ENCODE data around the gene HDLBP.
"Not testable (repeated sequence)": the region's sequence is repeated elsewhere in the genome, so short reads cannot be mapped to it uniquely, and the experiment has no call there.

HDLBP gene

DNA sequence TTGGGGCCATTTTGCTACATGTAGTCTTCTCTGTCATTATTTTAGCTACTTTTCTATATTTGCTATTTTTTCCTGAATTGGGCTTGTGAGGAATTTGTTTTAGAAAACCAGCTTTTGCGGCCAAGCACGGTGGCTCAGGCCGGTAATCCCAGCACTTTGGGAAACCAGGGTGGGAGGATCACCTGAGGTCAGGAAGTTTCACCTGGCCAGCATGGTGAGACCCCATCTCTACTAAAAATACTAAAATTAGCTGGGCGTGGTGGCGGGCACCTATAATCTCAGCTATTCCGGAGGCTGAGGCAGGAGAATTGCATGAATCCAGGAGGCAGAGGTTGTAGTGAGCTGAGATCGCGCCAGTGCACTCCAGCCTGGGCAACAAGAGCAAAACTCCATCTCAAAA lies 4.9 kb upstream of the HDLBP start:
- Mint-ChIP-seq H3K27me3 (ENCODE audit: low read depth, poor library complexity) (no peaks in the 10 kb centered on the region), H3K4me3 (peak overlapping the region; percentile 55), H3K9me3 (no peaks in the 10 kb centered on the region), H3K36me3 (ENCODE audit: low read depth) (peaks cover 60% of the 10 kb centered on the region), H3K4me1 (peaks cover 69% of the 10 kb centered on the region), H3K27ac (no peak overlapping the region)
- no peak for TF ChIP-seq CTCF (IDR thresholded peaks at IDR 0.05)
- no peak for DNase-seq

DNA sequence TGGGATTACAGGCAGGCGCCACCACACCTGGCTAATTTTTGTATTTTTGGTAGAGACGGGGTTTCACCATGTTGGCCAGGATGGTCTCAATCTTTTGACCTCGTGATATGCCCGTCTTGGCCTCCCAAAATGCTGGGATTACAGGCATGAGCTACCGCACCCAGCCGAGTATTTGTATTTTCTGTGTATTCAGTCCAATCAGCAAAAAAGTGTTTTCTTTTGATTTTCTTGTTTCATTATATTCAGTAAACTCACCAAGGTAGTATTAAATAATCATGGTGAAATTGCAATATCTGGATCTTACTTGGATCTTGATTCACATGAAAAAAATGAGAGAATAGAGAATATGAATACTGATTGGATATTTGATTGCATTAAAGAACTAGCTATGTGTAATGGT lies 3.4 kb upstream of the HDLBP start:
- not testable (repeated sequence) for DNase-seq; H3K27ac Mint-ChIP-seq; H3K27me3 Mint-ChIP-seq (ENCODE audit: low read depth, poor library complexity); H3K9me3 Mint-ChIP-seq
- Mint-ChIP-seq H3K4me1 (peaks cover 70% of the 10 kb centered on the region), H3K36me3 (ENCODE audit: low read depth) (peaks cover 46% of the 10 kb centered on the region), H3K4me3 (peak overlapping the region; percentile 100)

DNA sequence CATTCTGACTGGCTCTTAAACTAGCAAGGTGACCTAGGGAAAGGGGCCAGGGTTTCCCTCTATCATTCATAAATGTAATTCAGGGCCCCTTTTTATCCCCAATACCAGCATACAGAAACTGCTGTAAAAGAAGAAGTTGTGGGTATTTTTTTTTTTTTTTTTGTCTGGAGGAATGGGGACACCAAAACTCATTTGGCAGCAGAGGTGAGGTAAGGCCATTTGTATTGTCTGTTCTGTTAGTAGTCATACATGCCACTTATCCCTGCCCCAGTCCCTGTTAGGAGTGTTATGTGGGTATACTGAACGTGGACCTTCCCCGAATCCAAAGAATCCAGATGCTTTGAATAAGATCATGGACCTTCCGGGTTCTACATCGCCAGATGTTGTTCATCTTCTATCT lies 1.9 kb upstream of the HDLBP start:
- H3K4me3 Mint-ChIP-seq, result peak overlapping the region; percentile 100
- H3K27me3 Mint-ChIP-seq (ENCODE audit: low read depth, poor library complexity), result no peaks in the 10 kb centered on the region
- no peak for TF ChIP-seq CTCF (IDR thresholded peaks at IDR 0.05)
- H3K9me3 Mint-ChIP-seq, result no peaks in the 10 kb centered on the region
- H3K4me1 Mint-ChIP-seq, result peaks cover 73% of the 10 kb centered on the region
- peaks cover 38% of the 10 kb centered on the region for H3K36me3 Mint-ChIP-seq (ENCODE audit: low read depth)
- H3K27ac Mint-ChIP-seq, result peak overlapping the region; percentile 99
- DNase-seq, result no peak

DNA sequence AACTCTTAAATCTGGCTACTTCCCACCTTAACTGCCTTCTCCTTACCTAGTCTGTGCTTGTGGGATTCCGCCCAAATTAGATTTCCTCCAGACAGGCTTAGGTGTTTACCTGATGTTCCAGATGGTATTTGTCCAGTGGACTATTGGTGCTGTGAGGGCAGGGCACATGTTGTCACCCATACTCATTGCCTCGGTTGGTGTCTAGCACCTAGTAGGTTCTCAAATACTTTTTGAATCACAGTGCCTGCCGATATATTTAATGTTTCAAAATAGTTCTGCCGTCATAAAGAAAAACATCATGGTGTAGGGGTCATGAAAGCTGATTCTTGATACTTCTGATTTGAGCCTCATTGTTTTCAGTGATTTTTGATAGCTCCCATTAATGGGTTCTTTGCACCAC lies 1.4 kb upstream of the HDLBP start:
- H3K36me3 Mint-ChIP-seq (ENCODE audit: low read depth), result peaks cover 35% of the 10 kb centered on the region
- no peak for DNase-seq
- no peaks in the 10 kb centered on the region for H3K9me3 Mint-ChIP-seq
- peaks cover 73% of the 10 kb centered on the region for H3K4me1 Mint-ChIP-seq
- TF ChIP-seq CTCF (IDR thresholded peaks at IDR 0.05), result no peak
- H3K27ac Mint-ChIP-seq, result peak overlapping the region; percentile 99
- H3K4me3 Mint-ChIP-seq, result peak overlapping the region; percentile 100
- H3K27me3 Mint-ChIP-seq (ENCODE audit: low read depth, poor library complexity), result no peaks in the 10 kb centered on the region

- peaks cover 30% of the 10 kb centered on the region for H3K36me3 Mint-ChIP-seq (ENCODE audit: low read depth)
- TF ChIP-seq CTCF (IDR thresholded peaks at IDR 0.05), result no peak
- DNase-seq, result no peak
- peak within 1 kb of the TSS; percentile 100 for H3K4me3 Mint-ChIP-seq
- H3K4me1 Mint-ChIP-seq, result peaks cover 73% of the 10 kb centered on the region
- no peaks in the 10 kb centered on the region for H3K27me3 Mint-ChIP-seq (ENCODE audit: low read depth, poor library complexity)
- H3K27ac Mint-ChIP-seq, result peak within 1 kb of the TSS; percentile 100
- no peaks in the 10 kb centered on the region for H3K9me3 Mint-ChIP-seq
Measured at GRCh38 chr2:241315879-241316631, 583 bp upstream of the HDLBP start, which contains the start of gene SEPTIN2. Gene SEPTIN2 (plus strand): TSS chr2:241315925. CDS start chr2:241324233, 8,308 bp downstream.

GRCh38 chr2:241314226-241315092 lies 1.0 kb downstream of the HDLBP start:
- H3K4me3 Mint-ChIP-seq, result peak overlapping the region; percentile 100
- no peak for DNase-seq

More at GRCh38 chr2:241314226-241315092, 1.0 kb downstream of the HDLBP start:
- no peaks in the 10 kb centered on the region for H3K9me3 Mint-ChIP-seq
- peaks cover 16% of the 10 kb centered on the region for H3K36me3 Mint-ChIP-seq (ENCODE audit: low read depth)
- no peak for TF ChIP-seq CTCF (IDR thresholded peaks at IDR 0.05)
- H3K27ac Mint-ChIP-seq, result peak overlapping the region; percentile 92
- H3K4me1 Mint-ChIP-seq, result peaks cover 74% of the 10 kb centered on the region
- no peaks in the 10 kb centered on the region for H3K27me3 Mint-ChIP-seq (ENCODE audit: low read depth, poor library complexity)

All from nephron progenitor cell (in vitro differentiated cells).